GM21529 (cell line): ENCODE results near the gene HDLBP.

Experiments used
- ATAC-seq: cut with Tn5 transposase; IDR thresholded peaks from one replicate; pipeline ENCODE4 v1.9.1; 2021; ENCODE audit not compliant: unreplicated experiment

The HDLBP gene

GRCh38 chr2:241178961-241179360 lies 136.5 kb downstream of the HDLBP start:
- ATAC-seq: no peak

- ATAC-seq: no peak
Measured at GRCh38 chr2:241177526-241178334, 137.7 kb downstream of the HDLBP start.
